MM.1S (cell line): ENCODE measurements around the gene PHF21B.

Experiments
- DNase-seq: peaks from one replicate; pipeline ENCODE4 v3.0.0-alpha.2; 2015
- H2AFZ ChIP-seq: fragments of 300-600 bp; sonication (generic); 2 replicates; pipeline ENCODE4 v1.6.0; 2016; ENCODE audit warnings: antibody characterized with exemption, low read length
- H3F3A ChIP-seq: fragments of 300-600 bp; sonication (generic); 2 replicates; pipeline ENCODE4 v1.6.1; 2016; ENCODE audit warnings: mild to moderate bottlenecking, antibody characterized with exemption, low read length, moderate library complexity, mixed read lengths; ENCODE audit not compliant: insufficient read depth
- H3K27ac ChIP-seq: fragments of 300-600 bp; sonication (generic); 2 replicates; pipeline ENCODE4 v1.5.1; 2016; ENCODE audit warnings: mild to moderate bottlenecking, low read length
- H3K27me3 ChIP-seq: fragments of 300-600 bp; sonication (generic); replicated peaks from 2 replicates; pipeline ENCODE4 v1.6.0; 2016; ENCODE audit warnings: low read length; ENCODE audit not compliant: insufficient read depth
- H3K36me3 ChIP-seq: fragments of 300-600 bp; sonication (generic); replicated peaks from 2 replicates; pipeline ENCODE4 v1.6.1; 2016; ENCODE audit warnings: mild to moderate bottlenecking, low read length, mixed read lengths; ENCODE audit not compliant: insufficient read depth
- H3K4me1 ChIP-seq: fragments of 300-600 bp; sonication (generic); 2 replicates; pipeline ENCODE4 v1.6.1; 2016; ENCODE audit warnings: low read length, mixed read lengths
- H3K4me2 ChIP-seq: fragments of 300-600 bp; sonication (generic); 2 replicates; pipeline ENCODE4 v1.6.0; 2016; ENCODE audit warnings: low read depth, low read length
- H3K4me3 ChIP-seq: fragments of 300-600 bp; sonication (generic); 2 replicates; pipeline ENCODE4 v1.5.1; 2016; ENCODE audit warnings: low read length, mixed read lengths
- H3K79me2 ChIP-seq: fragments of 300-600 bp; sonication (generic); 2 replicates; pipeline ENCODE4 v1.6.1; 2016; ENCODE audit warnings: mixed run types, low read length, mixed read lengths
- H3K9ac ChIP-seq: fragments of 300-600 bp; sonication (generic); 2 replicates; pipeline ENCODE4 v1.6.1; 2016; ENCODE audit warnings: low read length, mixed read lengths
- H3K9me2 ChIP-seq: fragments of 300-600 bp; sonication (generic); replicated peaks from 2 replicates; pipeline ENCODE4 v1.6.1; 2016; ENCODE audit warnings: mild to moderate bottlenecking, low read length, mixed read lengths; ENCODE audit not compliant: insufficient read depth
- H3K9me3 ChIP-seq: fragments of 300-600 bp; sonication (generic); replicated peaks from 2 replicates; pipeline ENCODE4 v1.6.1; 2016; ENCODE audit warnings: mild to moderate bottlenecking, low read length, mixed read lengths; ENCODE audit not compliant: insufficient read depth
- H4K20me1 ChIP-seq: fragments of 300-600 bp; sonication (generic); 2 replicates; pipeline ENCODE4 v1.6.1; 2016; ENCODE audit warnings: mild to moderate bottlenecking, low read length, moderate library complexity, mixed read lengths; ENCODE audit not compliant: insufficient read depth
- EZH2 ChIP-seq: fragments of 300-600 bp; sonication (generic); optimal IDR thresholded peaks from 2 replicates; pipeline ENCODE3; 2017; ENCODE audit warnings: low read depth, mild to moderate bottlenecking, antibody characterized with exemption, low read length, mixed read lengths
- EZH2phosphoT487 ChIP-seq: fragments of 300-600 bp; sonication (generic); IDR thresholded peaks from 2 replicates; pipeline ENCODE4 v1.6.1; 2018; ENCODE audit warnings: antibody characterized with exemption, low read length
- TF ChIP-seq, protein P1 (sequence below): fragments of 300-600 bp; sonication (generic); IDR thresholded peaks from 2 replicates; pipeline ENCODE4 v1.5.1; 2016; ENCODE audit warnings: antibody characterized with exemption, low read length, mixed read lengths

PHF21B gene

DNA sequence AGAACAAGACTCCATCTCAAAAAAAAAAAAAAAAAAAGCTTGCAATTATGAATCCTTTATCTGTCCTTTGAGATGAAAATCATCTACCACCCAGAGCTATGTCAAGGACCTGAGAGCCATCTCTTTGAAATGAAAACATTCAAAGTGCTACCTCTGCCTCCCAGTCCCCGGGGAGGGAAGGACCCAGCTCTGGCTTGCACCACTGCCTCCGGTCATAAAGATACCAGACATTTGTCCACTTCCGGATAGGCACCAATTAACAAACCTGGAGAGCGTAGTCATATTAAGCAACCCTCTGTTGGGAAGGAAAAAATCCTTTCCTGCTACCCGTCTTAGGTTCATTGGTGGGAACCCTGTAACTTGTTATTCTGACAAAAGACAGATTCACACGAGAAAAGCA, 158.9 kb downstream of the PHF21B start:
- Histone ChIP-seq H3K79me2 (no peaks in the 10 kb centered on the region), H3K4me2 (no peak overlapping the region), H4K20me1 (0 out of 2 replicates have a peak, but pooled peaks cover 2% of the 10 kb centered on the region), H3K36me3 (no peaks in the 10 kb centered on the region), H3K4me3 (no peak overlapping the region), H2AFZ (no peak overlapping the region), H3F3A (no peaks in the 10 kb centered on the region), H3K9me3 (no peaks in the 10 kb centered on the region), H3K9ac (no peak overlapping the region), H3K27ac (no peak overlapping the region), H3K27me3 (peaks cover 90% of the 10 kb centered on the region), H3K9me2 (no peaks in the 10 kb centered on the region), H3K4me1 (no peaks in the 10 kb centered on the region)
- no peak for DNase-seq
- no peak for TF ChIP-seq EZH2
- TF ChIP-seq, protein P1, sequence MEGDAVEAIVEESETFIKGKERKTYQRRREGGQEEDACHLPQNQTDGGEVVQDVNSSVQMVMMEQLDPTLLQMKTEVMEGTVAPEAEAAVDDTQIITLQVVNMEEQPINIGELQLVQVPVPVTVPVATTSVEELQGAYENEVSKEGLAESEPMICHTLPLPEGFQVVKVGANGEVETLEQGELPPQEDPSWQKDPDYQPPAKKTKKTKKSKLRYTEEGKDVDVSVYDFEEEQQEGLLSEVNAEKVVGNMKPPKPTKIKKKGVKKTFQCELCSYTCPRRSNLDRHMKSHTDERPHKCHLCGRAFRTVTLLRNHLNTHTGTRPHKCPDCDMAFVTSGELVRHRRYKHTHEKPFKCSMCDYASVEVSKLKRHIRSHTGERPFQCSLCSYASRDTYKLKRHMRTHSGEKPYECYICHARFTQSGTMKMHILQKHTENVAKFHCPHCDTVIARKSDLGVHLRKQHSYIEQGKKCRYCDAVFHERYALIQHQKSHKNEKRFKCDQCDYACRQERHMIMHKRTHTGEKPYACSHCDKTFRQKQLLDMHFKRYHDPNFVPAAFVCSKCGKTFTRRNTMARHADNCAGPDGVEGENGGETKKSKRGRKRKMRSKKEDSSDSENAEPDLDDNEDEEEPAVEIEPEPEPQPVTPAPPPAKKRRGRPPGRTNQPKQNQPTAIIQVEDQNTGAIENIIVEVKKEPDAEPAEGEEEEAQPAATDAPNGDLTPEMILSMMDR: no peak
- no peak for TF ChIP-seq EZH2phosphoT487

DNA sequence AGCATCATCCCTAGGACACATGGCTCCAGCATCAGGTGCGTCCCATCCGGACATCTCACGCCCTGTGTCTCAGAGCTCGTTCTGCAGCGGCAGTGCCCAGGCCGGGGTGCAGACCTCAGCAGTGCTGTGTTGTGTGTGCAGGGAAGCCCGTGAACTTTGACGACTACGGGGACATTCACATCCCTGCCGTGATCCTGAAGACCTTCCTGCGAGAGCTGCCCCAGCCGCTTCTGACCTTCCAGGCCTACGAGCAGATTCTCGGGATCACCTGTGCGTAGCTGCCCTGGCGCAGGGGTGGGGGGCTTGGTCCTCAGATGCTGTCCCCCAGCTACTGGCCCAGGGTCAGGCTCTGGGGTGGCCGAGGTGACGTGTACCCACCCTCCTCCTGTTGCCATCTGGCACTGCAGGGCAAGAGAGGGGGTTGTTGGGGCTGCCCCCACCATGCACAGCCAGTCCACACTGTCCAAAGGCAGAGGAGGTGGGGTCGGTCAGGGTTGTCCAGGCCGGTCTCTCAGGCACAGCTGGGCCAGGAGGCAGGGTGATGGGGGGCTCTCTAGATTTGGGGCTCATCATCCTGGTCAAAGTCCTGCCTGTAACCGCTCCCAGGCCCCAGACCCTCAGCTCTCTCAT, 160.9 kb downstream of the PHF21B start:
- Histone ChIP-seq H3K4me3 (no peak overlapping the region), H3K36me3 (no peaks in the 10 kb centered on the region), H3F3A (no peaks in the 10 kb centered on the region), H3K79me2 (no peaks in the 10 kb centered on the region), H3K9me3 (no peaks in the 10 kb centered on the region), H3K4me1 (no peaks in the 10 kb centered on the region), H2AFZ (no peak overlapping the region), H3K9me2 (no peaks in the 10 kb centered on the region), H3K4me2 (no peak overlapping the region), H3K27me3 (peaks cover 89% of the 10 kb centered on the region), H3K27ac (no peak overlapping the region), H3K9ac (no peak overlapping the region), H4K20me1 (no peaks in the 10 kb centered on the region)
- no peak for DNase-seq
- TF ChIP-seq EZH2 (no peak), EZH2phosphoT487 (no peak)
- TF ChIP-seq, protein P1: no peak

DNA sequence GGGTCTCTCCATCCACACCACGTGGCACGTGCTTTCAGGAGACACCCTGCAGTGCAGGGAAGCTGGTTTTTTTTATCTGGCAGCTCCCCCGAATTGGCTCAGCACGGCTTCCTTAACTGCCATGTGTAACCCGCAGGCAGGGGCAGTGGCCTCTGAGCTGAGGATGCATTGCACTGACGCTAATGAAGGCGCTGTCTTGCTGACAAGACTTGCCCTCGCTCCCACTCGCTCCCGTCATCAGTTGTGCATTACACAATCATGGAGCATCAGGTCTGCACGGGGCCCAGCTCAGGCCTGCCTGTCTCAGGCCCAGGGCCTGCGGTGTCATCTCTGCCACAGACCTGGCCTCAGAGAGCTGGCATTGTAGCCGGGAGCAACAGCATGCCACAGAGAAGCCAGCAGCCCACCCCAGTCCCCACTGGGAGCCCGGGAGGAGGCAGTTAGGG, 161.5 kb downstream of the PHF21B start:
- H3K9me3 ChIP-seq: no peaks in the 10 kb centered on the region
- H3K9ac ChIP-seq: no peak overlapping the region
- no peaks in the 10 kb centered on the region for H3K36me3 ChIP-seq
- no peak overlapping the region for H3K27ac ChIP-seq
- H3K79me2 ChIP-seq: no peaks in the 10 kb centered on the region
- TF ChIP-seq, protein P1: no peak
- DNase-seq: no peak
- H2AFZ ChIP-seq: no peak overlapping the region
- H3F3A ChIP-seq: no peaks in the 10 kb centered on the region
- no peak overlapping the region for H3K4me2 ChIP-seq
- no peak overlapping the region for H3K4me3 ChIP-seq
- H4K20me1 ChIP-seq: no peaks in the 10 kb centered on the region
- no peaks in the 10 kb centered on the region for H3K9me2 ChIP-seq
- H3K27me3 ChIP-seq: peaks cover 87% of the 10 kb centered on the region
- H3K4me1 ChIP-seq: no peaks in the 10 kb centered on the region
